HG03045 (cell line): ENCODE measurements around the gene SCAPER.
"Not testable (repeated sequence)": the region's sequence is repeated elsewhere in the genome, so short reads cannot be mapped to it uniquely, and the experiment has no call there.

Experiments used
- ATAC-seq: cut with Tn5 transposase; IDR thresholded peaks from one replicate; pipeline ENCODE4 v1.9.1; 2021; ENCODE audit warnings: mild to moderate bottlenecking, moderate library complexity; ENCODE audit not compliant: unreplicated experiment

SCAPER gene

GRCh38 chr15:76433036-76433435, 472.1 kb downstream of the SCAPER start:
- not testable (repeated sequence) for ATAC-seq

GRCh38 chr15:76432604-76433003, 472.5 kb downstream of the SCAPER start:
- ATAC-seq: no peak

GRCh38 chr15:76431971-76432370, 473.2 kb downstream of the SCAPER start:
- ATAC-seq: no peak

GRCh38 chr15:76430711-76431110, 474.4 kb downstream of the SCAPER start:
- ATAC-seq: not testable (repeated sequence)

GRCh38 chr15:76429661-76430060, 475.5 kb downstream of the SCAPER start:
- ATAC-seq: no peak

- no peak for ATAC-seq
These were observed 478.2 kb downstream of the SCAPER start for GRCh38 chr15:76426941-76427340.

GRCh38 chr15:76418352-76419140, 486.6 kb downstream of the SCAPER start:
- no peak for ATAC-seq

GRCh38 chr15:76401285-76401684, 503.9 kb downstream of the SCAPER start:
- no peak for ATAC-seq

GRCh38 chr15:76398317-76399104, 506.6 kb downstream of the SCAPER start:
- ATAC-seq: no peak

GRCh38 chr15:76393614-76394013, 511.5 kb downstream of the SCAPER start:
- ATAC-seq: no peak

- ATAC-seq: no peak
These were observed 513.3 kb downstream of the SCAPER start for GRCh38 chr15:76391847-76392246.

GRCh38 chr15:76391309-76391708, 513.8 kb downstream of the SCAPER start:
- ATAC-seq: no peak

- no peak for ATAC-seq
These were observed 514.6 kb downstream of the SCAPER start for GRCh38 chr15:76390571-76390970.

- ATAC-seq: no peak
These were observed 518.2 kb downstream of the SCAPER start for GRCh38 chr15:76386926-76387325.

- ATAC-seq: no peak
These were observed 519.0 kb downstream of the SCAPER start for GRCh38 chr15:76386178-76386577.

- ATAC-seq: no peak
These were observed 520.7 kb downstream of the SCAPER start for GRCh38 chr15:76384409-76384808.

- no peak for ATAC-seq
These were observed 522.0 kb downstream of the SCAPER start for GRCh38 chr15:76382987-76383728.

GRCh38 chr15:76381366-76381765, 523.8 kb downstream of the SCAPER start:
- no peak for ATAC-seq

GRCh38 chr15:76380249-76380648, 524.9 kb downstream of the SCAPER start:
- no peak for ATAC-seq

GRCh38 chr15:76378691-76379090, 526.4 kb downstream of the SCAPER start:
- ATAC-seq: no peak

- ATAC-seq: no peak
These were observed 527.4 kb downstream of the SCAPER start for GRCh38 chr15:76377751-76378150.
